GM21786 (cell line): ENCODE data around the gene DAW1.
A peak's percentile ranks its signal among the peaks of the same experiment; 100 is the strongest.

Experiments used
- ATAC-seq: cut with Tn5 transposase; IDR thresholded peaks from one replicate; pipeline ENCODE4 v1.9.1; 2021; ENCODE audit not compliant: unreplicated experiment

Gene DAW1

GRCh38 chr2:227861011-227861410 lies 10.4 kb upstream of the DAW1 start:
- ATAC-seq: no peak

DNA sequence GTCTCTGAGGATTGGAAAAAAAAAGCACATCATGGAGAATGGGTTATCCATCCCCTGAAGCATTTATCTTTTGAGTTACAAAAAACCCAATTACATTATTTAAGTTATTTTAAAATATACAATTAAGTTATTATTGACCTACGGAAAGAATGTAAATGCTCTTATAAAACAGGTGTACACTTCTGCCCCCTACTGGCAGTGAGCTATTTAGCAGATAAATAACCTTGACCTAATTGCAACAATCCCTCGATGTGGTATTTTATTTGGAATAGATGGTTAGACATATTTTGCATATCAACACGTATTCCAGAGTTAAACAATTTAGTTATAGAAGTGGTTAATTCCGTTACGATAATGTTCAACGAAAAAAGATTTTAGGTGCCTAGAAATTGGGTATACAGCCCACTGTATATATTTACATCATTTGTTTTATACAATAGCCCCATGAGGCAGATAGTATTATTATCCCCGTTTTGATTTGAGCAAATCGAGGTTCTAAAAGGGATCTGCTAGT lies 9.1 kb upstream of the DAW1 start:
- no peak for ATAC-seq

DNA sequence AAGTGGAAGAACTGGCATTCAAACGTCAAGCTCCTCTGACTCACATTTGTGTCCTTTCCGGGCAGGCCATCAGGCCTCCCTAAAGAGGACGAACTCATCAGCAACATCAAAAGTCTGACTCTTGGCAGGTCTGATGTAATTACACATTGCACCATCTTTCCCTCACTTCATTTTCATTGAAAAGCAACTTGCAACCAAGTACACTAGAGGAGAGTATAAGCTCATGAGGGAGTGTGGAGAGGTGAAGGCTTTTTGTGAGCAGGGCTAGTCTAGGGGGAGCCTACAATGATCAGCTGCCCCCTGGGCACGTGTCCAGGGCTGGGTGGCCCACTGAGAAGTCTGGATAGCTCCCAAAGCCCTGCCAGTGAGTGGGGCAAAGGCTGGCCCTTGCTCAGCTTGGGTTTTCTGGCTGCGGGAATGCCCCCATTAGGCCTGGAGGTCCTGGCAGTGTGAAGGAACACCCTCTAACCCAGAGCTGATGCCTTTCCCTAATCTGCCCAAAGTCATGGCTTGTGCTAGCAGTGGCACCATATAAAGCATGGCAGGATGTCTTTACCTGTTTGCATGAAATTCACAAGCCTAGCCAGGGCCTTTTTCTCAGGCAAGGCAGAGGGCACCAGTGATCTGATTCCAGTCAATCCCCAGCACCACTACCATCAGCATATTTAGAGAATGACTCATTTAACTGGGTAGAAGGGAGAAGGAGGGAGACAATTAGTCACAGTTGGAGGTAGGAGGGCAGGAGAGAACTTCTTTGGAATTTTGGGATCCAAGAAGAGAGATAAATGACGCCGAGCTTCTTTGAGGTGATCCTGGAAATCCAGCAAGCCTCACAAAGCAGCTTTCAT lies 8.5 kb upstream of the DAW1 start:
- no peak for ATAC-seq

DNA sequence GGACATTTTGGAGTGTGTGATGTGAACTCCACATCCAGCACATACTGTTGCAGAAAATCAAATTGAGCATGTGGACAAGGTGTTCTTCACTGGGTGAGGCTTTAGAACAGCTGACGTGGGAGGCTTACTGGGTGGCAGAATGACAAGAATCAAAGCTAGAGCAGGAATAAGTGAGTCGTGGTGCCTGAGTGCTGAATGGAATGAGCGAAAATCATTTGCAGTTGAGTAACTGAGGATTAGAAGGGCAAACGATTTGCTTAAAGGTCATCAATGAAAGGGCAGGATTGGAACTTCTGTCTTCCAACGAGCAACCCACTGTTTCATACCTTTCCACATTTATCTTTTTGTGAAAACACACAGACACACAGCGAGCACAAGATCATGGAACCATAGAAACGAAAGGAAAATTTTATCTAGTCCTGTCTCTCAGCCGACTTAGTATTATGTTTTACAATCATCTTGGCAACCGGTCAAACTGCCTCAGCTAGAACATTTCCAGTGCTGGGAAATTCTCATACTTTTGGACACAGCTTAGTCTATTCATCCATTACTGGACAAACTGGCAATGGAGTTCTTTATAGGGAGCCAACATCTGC lies 7.2 kb upstream of the DAW1 start:
- ATAC-seq: no peak

GRCh38 chr2:227865291-227865690 lies 6.1 kb upstream of the DAW1 start:
- no peak for ATAC-seq

- no peak for ATAC-seq
These were observed 4.0 kb upstream of the DAW1 start for GRCh38 chr2:227867386-227867785.

GRCh38 chr2:227870710-227871374 lies 589 bp upstream of the DAW1 start:
- ATAC-seq: no peak

DNA sequence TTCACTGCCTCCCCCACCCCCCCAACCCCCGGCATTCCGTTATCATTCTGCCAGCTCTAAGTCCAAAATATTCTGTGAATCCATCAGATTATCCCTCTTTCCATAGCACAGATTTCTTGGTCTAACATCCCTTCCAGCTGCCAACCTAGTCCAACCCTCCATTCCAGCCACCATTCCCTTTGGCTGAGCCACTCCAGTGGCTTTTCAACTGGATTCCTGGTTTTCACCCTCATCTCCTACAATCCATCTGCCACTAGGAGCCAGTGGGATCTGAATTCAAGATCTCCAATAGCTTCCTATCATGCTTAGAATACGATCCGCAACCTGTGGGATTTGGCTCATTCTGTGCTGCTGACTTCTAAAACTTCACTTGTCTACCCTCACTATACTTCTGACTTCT lies 1.2 kb downstream of the DAW1 start:
- ATAC-seq: no peak

DNA sequence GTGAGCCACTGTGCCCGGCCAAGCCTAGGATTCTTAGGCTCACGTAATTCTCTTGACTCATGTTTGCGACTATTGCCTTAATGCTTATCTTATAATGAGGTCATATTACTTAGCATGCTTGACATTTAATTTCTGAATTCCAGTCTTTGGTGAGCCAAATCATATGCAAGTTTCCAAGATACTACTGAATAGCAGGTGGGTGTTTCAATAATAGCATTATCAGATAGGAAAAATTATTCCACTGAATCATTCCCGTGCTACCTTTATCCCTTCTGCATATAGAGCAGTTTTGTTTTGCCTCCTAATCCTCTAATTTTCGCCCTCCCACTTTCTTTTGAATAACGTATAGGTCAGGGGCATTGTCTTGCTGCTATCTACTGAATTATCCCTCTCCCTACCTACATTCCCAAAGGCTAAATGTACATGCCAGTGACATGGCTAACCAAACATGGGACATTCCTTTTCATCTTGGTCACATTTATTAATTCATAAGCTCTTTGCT lies 4.9 kb downstream of the DAW1 start:
- no peak for ATAC-seq

GRCh38 chr2:227877421-227878310 lies 6.2 kb downstream of the DAW1 start:
- no peak for ATAC-seq

- no peak for ATAC-seq
These were observed 9.0 kb downstream of the DAW1 start for GRCh38 chr2:227880460-227880859.

- peak; percentile 74 for ATAC-seq
These were observed 10.6 kb downstream of the DAW1 start for GRCh38 chr2:227881866-227882517.

DNA sequence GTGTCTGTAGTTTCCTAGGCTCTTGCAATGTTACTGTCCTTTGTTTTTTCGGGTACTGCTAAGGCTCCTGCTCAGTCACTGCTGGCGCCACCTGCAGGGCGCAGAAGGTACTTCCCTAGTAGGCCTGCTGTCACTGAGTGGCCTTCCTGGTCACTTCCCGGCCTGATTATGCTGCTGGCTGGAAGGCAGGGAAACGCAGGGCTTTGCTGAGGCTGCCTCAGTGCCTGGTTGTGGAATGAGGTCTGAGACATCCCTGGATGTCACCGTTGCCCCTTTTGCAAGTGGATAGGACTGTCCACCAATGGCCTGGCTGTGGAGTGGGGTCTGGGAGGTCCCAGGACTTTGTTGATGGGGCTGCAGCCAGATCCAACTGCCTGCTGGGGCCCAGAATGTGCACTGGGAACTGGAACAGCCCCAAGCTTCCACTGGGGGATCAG lies 13.1 kb downstream of the DAW1 start:
- peak; percentile 88 for ATAC-seq

- ATAC-seq: no peak
These were observed 14.7 kb downstream of the DAW1 start for GRCh38 chr2:227886149-227886548.

DNA sequence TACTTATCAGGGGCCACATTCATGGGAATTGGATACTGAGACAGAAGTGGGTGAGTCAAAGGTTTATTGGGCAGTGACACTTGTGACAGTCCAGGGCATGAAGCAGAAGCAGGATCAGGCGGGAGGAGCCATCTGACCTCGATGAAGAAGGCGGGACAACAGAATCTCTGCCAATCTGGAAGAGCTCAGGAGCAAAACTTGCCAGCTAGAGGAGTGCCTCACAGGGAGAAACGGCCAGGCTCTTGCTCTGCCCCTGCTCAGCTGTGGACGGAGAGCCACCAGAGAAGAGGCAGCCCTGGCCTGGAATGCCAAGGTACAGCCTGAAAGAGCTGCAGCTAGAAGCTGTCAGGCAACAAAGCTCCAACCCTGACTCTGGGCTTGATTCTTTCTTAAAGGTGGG lies 16.9 kb downstream of the DAW1 start:
- ATAC-seq: no peak

DNA sequence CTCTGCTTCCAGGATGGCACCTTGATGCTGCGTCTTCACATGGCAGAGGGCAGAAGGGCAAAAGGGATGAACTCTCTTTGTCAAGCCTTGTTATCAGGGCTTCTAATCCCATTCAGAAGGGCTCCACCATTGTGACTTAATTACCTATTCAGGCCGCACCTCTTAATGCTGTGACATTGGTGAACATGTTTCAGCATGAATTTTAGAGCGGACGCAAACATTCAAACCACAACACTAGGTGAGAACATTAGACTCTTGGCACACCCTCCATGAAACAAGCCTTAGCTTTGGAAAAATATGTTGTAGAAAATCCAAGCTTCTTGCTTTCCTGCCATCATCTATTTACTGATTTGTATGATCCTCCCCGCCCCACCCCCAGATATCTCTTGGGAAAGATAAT lies 17.9 kb downstream of the DAW1 start:
- ATAC-seq: no peak

- ATAC-seq: peak; percentile 61
These were observed 19.2 kb downstream of the DAW1 start for GRCh38 chr2:227890495-227891079.

- no peak for ATAC-seq
These were observed 20.2 kb downstream of the DAW1 start for GRCh38 chr2:227891673-227892072.

- no peak for ATAC-seq
These were observed 31.9 kb downstream of the DAW1 start for GRCh38 chr2:227903381-227903780.

DNA sequence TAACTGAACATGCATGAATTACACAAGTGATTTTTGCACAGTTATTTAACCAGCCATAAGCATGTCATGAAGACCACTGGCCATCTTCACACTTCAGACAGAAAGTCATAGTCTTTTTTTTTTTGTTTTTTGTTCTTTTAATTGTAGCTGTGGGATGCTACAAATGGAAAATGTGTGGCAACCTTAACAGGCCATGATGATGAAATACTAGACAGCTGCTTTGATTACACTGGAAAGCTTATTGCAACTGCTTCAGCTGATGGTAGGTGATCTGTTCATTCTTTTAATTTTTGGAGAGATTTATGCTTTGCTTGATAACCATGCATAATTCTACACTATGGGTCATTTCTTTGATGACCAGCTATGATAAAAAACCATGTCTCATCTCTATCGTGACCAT lies 35.6 kb downstream of the DAW1 start:
- no peak for ATAC-seq
